Activated CD4-positive, CD25-positive, alpha-beta regulatory T cell (primary cell): ENCODE measurements around the gene MYLK.

Experiments used
- DNase-seq, 4 experiments: peaks; one replicate each; lab custom pipeline; 2025; lab: John Stamatoyannopoulos, UW

MYLK gene

GRCh38 chr3:123642182-123642956, 241.8 kb downstream of the MYLK start:
- peak in 1 of 4 experiments; percentile 7 for DNase-seq

- DNase-seq = no peak
These were observed 242.6 kb downstream of the MYLK start for GRCh38 chr3:123641505-123641904.

DNA sequence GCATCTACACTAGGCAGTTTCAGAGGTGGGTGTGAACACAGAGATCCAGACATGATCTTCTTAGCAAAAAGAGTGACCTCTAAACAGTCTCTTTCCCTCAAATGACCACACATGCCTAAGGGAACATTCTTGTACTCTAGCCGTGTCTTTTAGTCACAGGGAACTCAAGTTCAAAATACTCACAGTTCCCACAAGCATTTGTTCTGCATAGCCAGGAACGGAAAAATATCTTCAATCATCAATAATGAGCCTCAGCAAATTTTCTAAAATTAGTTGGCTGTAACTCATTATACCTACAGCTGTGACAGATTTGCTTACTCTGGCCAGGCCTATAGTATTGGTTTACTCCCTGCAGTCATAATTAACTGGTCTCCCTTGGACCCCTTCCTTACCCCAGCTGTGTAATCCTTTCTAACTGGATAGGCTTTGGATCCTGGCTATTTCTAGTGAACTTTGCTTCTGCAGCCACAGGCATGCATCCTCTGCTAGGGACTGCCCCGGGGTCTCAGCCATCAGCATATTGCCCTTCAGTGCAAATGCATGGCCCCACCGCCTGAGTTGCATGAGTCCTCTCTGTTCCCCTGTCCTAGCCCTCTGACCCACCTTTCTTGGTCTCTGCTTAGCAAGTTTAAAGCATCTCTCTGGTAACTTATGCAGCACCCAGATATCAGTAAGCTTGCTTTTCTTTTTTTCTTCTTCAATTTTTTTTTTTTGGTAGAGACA, 243.2 kb downstream of the MYLK start:
- no peak for DNase-seq

GRCh38 chr3:123640311-123640710, 243.8 kb downstream of the MYLK start:
- DNase-seq = no peak

- no peak for DNase-seq
These were observed 245.0 kb downstream of the MYLK start for GRCh38 chr3:123638936-123639689.

GRCh38 chr3:123637841-123638240, 246.3 kb downstream of the MYLK start:
- DNase-seq = no peak

- DNase-seq = no peak
These were observed 247.0 kb downstream of the MYLK start for GRCh38 chr3:123637131-123637530.

- DNase-seq = no peak
These were observed 247.7 kb downstream of the MYLK start for GRCh38 chr3:123636431-123636841.

DNA sequence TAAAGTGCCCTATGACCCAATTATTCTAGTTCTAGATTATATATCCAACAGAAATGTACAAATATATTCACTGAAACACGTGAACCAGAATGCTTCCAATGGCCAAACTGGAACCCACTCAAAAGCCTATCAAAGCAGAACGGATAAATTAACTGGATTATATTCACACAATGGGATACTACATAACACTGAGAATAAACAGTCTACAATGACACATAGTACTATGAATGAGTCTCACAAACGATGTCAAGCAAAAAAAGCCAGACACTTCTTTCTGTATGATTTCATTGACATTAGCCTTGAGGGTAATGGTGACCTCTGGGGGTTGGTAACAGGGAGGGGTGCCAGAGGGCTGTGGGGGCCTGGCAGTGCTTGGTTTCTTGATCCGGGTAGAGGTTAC, 248.4 kb downstream of the MYLK start:
- DNase-seq = no peak

DNA sequence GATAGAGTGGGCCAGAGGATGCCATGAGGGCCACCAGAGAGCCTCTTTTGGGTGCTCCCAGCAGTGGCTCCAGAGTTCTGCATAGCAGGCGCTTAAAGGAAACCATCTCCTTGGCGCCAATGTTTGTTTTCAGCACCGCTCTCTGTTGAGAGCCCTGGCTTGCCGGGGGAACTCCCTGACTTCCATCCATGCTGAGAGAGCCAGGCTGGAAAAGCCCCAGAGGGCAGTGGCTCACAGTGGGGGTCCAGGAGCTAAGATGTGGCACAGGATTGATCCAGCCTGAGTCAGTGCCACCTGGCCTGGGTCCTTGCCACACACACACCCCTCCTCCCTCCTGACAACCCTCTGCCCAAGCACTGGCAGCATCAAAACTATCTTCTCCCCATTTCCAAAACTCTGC, 248.9 kb downstream of the MYLK start:
- DNase-seq = no peak

DNA sequence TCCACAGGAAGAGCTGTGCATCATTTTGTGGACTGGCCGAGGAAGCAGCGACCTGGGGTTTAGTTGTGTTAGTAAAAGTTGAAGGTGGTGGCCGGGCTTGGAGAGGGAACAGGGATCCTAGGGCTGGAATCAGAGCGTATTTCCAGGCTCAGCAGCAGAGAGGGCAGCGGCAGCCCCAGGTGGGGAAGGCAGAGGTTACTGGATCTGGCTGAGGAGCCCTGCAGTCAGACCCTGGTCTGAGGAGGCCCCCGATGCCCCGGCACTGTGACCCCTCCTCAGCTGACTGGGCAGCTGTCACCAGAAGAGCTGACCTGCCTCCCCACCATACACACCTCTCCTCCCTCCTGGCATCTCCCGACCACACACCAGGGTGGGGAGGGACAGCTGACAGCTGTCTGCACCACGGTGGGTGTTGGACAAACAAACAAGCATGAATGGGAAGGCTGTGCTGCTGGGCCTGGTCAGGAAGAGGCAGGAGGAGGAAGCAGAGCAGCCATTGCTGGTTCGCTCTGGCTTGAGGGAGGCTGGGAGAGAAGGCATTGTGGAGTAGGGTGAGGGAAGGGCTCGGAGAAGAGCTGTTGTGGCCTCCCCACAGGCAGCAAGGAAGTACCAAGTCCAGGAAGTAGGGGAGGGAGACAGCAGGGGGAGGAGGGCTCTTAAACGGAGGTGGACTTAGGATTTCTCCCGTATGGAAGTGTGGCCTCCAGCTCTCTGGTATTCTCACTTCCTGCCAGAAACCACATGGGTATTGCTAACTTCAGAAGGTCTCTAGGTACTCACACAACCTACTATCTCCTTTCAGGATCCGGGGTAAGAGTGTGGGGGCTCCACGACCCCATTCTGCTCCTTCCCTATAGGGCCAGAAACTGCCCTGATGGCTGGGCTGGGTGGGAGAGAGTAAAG, 249.7 kb downstream of the MYLK start:
- DNase-seq = no peak

DNA sequence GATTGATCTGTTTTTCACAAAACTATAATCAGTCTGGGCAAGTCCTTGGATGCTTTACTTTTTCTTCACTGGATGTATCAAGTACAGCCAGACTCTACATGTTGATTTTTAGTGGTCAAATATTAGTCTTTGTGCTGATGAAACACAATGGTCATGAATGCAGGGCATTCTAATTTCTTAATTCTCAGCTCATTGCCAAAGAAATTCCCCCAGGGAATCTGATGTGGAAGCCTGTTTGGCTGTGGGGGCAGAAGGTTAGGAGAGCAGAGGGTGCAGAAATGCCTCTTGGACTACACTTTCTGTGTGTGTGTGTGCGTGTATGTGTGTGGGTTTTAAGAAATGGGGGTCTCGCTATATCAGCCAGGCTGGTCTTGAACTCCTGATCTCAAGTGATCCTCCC, 250.6 kb downstream of the MYLK start:
- no peak for DNase-seq

GRCh38 chr3:123632161-123632655, 251.9 kb downstream of the MYLK start:
- DNase-seq = no peak

DNA sequence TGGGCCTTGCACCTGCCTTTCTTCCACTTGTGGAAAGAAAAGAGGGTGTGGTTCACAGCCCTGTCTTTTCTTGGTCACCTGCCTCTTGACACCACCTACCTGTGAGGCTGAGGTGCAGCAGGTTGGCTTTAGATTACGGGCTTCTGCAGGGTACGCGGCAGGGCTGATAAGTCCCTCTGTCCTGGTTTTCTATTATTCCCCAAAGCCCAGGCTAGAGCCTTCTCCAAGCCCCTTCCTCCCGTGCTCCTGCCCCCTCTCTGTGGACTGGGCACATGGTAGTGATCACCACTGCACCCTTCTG, 254.4 kb downstream of the MYLK start:
- DNase-seq = no peak

GRCh38 chr3:123628996-123629746, 255.0 kb downstream of the MYLK start:
- DNase-seq = no peak

- no peak for DNase-seq
These were observed 256.2 kb downstream of the MYLK start for GRCh38 chr3:123627673-123628670.

- DNase-seq = no peak
These were observed 257.3 kb downstream of the MYLK start for GRCh38 chr3:123626881-123627280.

GRCh38 chr3:123624302-123624701, 259.8 kb downstream of the MYLK start:
- no peak for DNase-seq

- no peak for DNase-seq
These were observed 260.7 kb downstream of the MYLK start for GRCh38 chr3:123623346-123623880.
